Activated naive CD4-positive, alpha-beta T cell treated with anti-CD3 and anti-CD28 coated beads, Interleukin-2, amount 10 ng/mL, durations not matched to agents 7 days and 5 days (primary cell): ENCODE data around the gene LNP1.

Source experiments
- CTCF ChIA-PET: fragments of 350-600 bp; sonication (Branson Sonifier 250); formaldehyde crosslinking; loops from one replicate; lab custom pipeline; 2021; ENCODE audit warnings: antibody characterized with exemption; lab: Charles Lee
- DNase-seq: peaks from one replicate; pipeline ENCODE4 v3.0.0-alpha.2; 2020
- H3K27ac Mint-ChIP-seq: one replicate; pipeline ENCODE4 v1.8.0; 2021; ENCODE audit warnings: mild to moderate bottlenecking, moderate library complexity, mixed read lengths
- H3K27me3 Mint-ChIP-seq: one replicate; pipeline ENCODE4 v1.8.0; 2021; ENCODE audit warnings: mild to moderate bottlenecking, mixed read lengths
- H3K36me3 Mint-ChIP-seq: one replicate; pipeline ENCODE4 v1.8.0; 2021; ENCODE audit warnings: mixed read lengths
- H3K4me1 Mint-ChIP-seq: one replicate; pipeline ENCODE4 v1.8.0; 2021; ENCODE audit warnings: mixed read lengths
- H3K4me3 Mint-ChIP-seq: one replicate; pipeline ENCODE4 v1.8.0; 2021; ENCODE audit warnings: mild to moderate bottlenecking, moderate library complexity, mixed read lengths
- H3K9me3 Mint-ChIP-seq: one replicate; pipeline ENCODE4 v1.8.0; 2021; ENCODE audit warnings: mixed read lengths

Gene LNP1

DNA sequence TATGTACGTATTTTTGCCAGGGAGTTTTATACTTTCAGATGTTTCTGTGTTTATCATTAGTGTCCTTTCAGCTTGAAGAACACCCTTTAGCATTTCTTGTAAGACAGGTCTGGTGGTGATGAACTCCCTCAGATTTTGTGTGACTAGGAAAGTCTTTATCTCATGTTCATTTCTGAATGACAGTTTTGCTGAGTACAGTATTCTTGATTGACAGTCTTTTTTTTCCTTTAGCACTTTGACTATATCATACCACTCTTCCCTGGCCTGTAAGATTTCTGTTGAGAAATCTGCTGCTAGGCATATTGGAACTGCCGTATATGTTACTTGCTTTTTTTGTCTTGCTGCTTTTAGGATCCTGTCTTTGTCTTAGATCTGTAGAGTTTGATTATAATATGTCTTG is 5.8 kb downstream of the LNP1 start:
- H3K27me3 Mint-ChIP-seq: no peaks in the 10 kb centered on the region
- peaks cover 27% of the 10 kb centered on the region for H3K4me1 Mint-ChIP-seq
- H3K36me3 Mint-ChIP-seq: peaks cover 26% of the 10 kb centered on the region
- H3K27ac Mint-ChIP-seq: no peak overlapping the region
- no peak for DNase-seq
- CTCF ChIA-PET: no interaction called here
- H3K4me3 Mint-ChIP-seq: no peak overlapping the region
- peaks cover 22% of the 10 kb centered on the region for H3K9me3 Mint-ChIP-seq

DNA sequence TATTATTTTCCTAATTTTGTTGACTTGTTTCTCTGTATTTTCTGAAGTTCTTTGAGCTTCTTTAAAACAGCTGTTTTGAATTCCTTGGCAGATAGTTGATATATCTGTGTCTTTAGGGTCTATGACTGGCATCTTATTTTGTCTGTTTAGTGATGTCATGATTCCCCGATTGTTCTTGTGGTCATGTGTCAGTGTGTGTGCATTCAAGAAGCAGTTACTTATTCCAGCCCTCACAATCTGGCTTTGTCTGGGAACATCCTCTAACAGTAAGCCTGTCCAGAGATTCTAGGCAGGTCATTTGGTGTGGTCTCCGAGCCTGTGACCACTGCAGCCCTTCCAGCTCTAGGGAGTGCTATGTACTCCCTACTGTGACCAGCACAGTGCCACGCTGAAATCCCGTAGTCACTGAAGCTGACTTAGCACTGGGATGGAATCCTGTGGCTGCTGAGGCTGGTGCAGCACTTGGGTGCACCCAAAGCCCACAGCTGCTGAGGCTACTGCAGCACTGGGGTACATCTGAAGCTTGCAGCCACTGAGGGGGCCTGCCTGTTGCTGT is 6.7 kb downstream of the LNP1 start:
- H3K27me3 Mint-ChIP-seq: no peaks in the 10 kb centered on the region
- H3K4me1 Mint-ChIP-seq: peaks cover 18% of the 10 kb centered on the region
- H3K27ac Mint-ChIP-seq: no peak overlapping the region
- no peak overlapping the region for H3K4me3 Mint-ChIP-seq
- peaks cover 26% of the 10 kb centered on the region for H3K36me3 Mint-ChIP-seq
- no peak for DNase-seq
- peaks cover 22% of the 10 kb centered on the region for H3K9me3 Mint-ChIP-seq
- CTCF ChIA-PET: interaction anchor here (0.6 kb wide), 1 partner anchor 566 kb away, joined by 3 read pairs; no protein-coding TSS in a partner anchor

DNA sequence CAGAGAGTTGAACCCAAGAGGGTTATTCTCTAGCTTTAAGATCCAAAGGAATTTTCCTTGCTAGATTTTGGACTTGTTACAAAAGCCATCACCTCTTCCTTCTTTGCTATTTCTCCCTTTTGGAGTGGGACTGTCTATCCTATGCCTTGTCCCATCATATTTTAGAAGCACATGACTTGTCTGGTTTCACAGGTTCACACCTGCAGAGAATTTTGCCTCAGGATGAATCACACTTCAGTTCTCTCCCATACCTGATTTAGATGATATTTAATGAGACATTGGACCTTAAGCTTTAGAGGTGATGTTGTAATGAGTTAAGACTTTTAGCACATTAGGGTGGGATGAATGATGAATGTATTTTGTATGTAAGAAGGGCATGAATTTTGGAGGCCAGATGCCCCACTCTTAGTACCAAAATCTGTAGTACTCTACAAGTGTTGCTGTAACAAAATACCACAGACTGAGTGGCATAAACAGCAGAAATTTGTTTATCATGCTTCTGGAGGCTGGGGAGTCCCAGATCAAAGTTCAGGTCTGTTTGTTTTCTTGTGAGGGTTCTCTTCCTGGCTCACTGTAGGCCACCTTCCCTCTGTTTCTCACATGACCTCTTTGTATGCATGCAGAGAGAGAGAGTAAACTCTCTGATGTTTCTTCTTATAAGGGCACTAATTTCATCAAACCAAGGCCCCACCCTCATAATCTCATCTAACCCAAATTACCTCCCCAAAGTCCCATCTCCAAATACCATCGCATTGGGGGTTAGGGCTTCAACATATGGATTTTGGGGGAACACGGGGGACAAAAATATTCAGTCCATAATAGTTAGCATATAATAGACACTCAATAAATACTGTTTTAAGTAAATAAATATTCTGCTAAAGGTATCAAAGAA is 10.0 kb downstream of the LNP1 start:
- Mint-ChIP-seq H3K27ac (no peak overlapping the region), H3K36me3 (peaks cover 17% of the 10 kb centered on the region), H3K27me3 (no peaks in the 10 kb centered on the region), H3K4me1 (no peaks in the 10 kb centered on the region), H3K4me3 (no peak overlapping the region), H3K9me3 (peaks cover 18% of the 10 kb centered on the region)
- CTCF ChIA-PET: no interaction called here
- no peak for DNase-seq

DNA sequence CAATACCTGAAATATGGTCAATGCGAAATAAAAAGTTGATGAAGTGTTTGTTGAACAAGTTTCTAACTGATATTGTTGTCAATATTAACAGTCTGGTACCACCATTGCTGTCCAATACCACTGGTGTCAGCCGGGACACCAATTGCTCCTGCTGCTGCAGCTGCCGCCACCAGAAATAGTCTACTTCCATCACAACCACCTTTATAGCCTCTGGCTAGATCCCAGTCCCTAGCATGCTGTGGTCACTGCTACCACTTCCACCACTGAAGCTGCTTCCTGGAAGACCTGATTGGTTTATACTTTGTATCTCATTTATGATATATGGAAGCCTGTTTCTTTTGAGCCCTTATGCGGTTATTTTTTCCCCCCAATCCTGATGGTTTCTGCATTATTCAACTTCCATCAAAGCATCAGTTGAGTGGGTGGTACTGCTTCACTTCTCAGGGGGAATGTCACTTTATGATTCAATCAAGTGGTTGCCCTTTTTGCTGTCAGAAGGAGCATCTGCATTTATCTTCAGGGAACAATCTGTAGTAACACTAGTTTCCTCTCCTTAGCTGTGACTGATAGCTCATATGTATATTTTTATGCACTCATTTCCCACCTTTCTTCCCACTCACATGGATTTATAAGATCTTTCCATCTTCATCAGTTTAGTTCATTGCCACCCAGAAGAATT is 11.7 kb downstream of the LNP1 start:
- no peak for DNase-seq
- CTCF ChIA-PET: no interaction called here
- Mint-ChIP-seq H3K9me3 (peaks cover 7% of the 10 kb centered on the region), H3K27ac (no peak overlapping the region), H3K27me3 (no peaks in the 10 kb centered on the region), H3K4me3 (no peak overlapping the region), H3K4me1 (no peaks in the 10 kb centered on the region), H3K36me3 (peaks cover 9% of the 10 kb centered on the region)

DNA sequence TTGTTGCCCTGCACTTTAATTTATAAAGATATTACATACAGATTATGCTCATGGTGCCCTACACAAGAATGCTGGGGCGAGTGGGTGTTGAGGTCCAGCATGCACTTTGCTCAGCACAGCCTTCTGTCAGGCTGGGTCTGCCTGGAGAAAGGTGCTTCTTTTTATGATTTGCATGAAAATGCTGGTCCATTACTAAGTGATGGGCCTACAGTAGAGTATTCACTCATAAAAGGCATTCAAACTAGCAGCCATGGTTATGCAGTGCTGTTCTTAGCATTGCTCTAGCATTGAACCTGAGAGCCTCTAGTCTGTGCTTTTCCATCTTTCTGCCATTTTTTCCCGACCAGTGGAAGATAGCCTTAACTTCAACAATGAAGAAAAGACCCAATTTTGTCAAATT is 12.3 kb downstream of the LNP1 start:
- H3K4me3 Mint-ChIP-seq: no peak overlapping the region
- H3K27me3 Mint-ChIP-seq: no peaks in the 10 kb centered on the region
- H3K27ac Mint-ChIP-seq: no peak overlapping the region
- no peaks in the 10 kb centered on the region for H3K4me1 Mint-ChIP-seq
- H3K9me3 Mint-ChIP-seq: peaks cover 6% of the 10 kb centered on the region
- no peak for DNase-seq
- peaks cover 8% of the 10 kb centered on the region for H3K36me3 Mint-ChIP-seq
- CTCF ChIA-PET: no interaction called here

DNA sequence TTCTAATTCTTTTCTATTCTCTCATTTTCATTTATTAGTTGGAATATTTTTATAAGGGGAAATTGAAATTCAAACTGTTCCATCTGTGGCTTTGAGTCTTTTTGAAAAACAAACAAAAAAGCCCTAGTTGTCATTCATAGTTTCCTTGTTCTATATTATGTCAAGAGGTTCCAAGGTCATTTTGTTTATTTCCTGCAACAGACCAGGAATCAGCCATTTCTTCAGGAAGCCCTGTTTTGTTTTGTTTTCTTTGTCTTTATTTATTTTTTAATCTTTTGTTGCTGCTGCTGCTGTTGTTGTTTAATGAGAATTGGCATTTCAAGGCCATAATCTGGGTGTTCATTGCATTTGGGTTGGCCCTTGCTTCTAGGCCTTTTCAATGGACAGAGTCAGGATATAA is 14.8 kb downstream of the LNP1 start:
- H3K27ac Mint-ChIP-seq: no peak overlapping the region
- no peak overlapping the region for H3K4me3 Mint-ChIP-seq
- H3K36me3 Mint-ChIP-seq: peaks cover 1% of the 10 kb centered on the region
- CTCF ChIA-PET: no interaction called here
- DNase-seq: no peak
- peaks cover 1% of the 10 kb centered on the region for H3K9me3 Mint-ChIP-seq
- H3K27me3 Mint-ChIP-seq: no peaks in the 10 kb centered on the region
- H3K4me1 Mint-ChIP-seq: no peaks in the 10 kb centered on the region

DNA sequence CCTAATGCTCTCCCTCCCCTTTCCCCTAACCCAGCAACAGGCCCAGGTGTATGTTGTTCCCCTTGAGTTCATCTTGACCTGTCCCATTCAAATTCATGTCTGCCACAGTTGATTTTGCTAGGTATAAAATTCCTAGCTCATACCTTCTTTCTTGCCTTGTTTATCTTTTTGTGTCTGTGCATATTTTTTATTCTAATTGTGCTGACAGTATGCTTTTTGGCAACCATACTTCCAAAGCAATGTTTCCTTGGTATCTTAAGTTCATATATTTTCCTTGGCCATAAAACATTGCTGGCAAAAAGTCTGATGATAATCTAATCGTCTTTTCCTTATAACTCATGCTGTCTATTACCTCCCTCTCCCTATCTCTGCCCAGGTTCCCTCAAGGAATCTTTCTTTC is 15.5 kb downstream of the LNP1 start:
- no peaks in the 10 kb centered on the region for H3K27me3 Mint-ChIP-seq
- DNase-seq: no peak
- no peaks in the 10 kb centered on the region for H3K36me3 Mint-ChIP-seq
- H3K4me1 Mint-ChIP-seq: no peaks in the 10 kb centered on the region
- no peak overlapping the region for H3K27ac Mint-ChIP-seq
- no peak overlapping the region for H3K4me3 Mint-ChIP-seq
- H3K9me3 Mint-ChIP-seq: no peaks in the 10 kb centered on the region
- CTCF ChIA-PET: no interaction called here

DNA sequence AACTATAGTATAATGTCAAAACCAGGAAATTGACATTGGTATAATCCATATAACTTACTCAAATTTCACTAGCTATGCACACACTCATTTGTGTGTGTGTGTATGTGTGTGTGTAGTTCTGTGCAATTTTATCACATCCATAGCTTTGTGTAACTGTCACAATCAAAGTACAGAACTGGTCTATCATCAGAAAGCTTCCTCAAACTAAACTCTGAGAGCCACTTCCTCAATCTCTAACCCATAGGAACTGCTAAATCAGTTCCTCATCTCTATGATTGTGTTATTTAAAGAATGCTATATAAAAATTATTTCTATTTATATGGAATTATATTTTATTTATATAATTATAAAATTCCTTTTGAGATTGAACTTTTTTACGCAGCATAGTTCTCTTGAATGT is 18.1 kb downstream of the LNP1 start:
- no peak for DNase-seq
- Mint-ChIP-seq H3K4me3 (no peak overlapping the region), H3K4me1 (no peaks in the 10 kb centered on the region), H3K9me3 (no peaks in the 10 kb centered on the region), H3K27me3 (no peaks in the 10 kb centered on the region), H3K27ac (no peak overlapping the region), H3K36me3 (no peaks in the 10 kb centered on the region)
- CTCF ChIA-PET: no interaction called here

DNA sequence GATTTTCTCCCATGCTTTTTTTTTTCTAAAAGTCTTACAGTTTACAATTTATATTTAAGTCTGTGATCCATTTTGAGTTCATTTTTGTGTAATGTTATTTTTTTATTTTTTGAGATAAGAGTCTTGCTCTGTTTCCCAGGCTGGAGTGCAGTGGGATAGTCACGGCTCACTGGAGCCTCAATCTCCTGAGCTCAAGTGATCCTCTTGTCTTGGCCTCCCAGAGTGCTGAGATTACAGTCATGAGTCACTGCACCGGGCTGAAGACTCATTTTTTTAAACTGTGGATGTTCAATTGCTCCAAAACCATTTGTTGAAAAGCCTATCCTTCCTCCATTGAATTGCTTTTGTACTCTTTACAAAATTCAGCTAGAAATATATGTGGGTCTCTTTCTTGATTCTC is 19.5 kb downstream of the LNP1 start:
- Mint-ChIP-seq H3K4me3 (no peak overlapping the region), H3K4me1 (no peaks in the 10 kb centered on the region), H3K27me3 (peaks cover under 1% of the 10 kb centered on the region), H3K27ac (no peak overlapping the region), H3K36me3 (no peaks in the 10 kb centered on the region), H3K9me3 (no peaks in the 10 kb centered on the region)
- CTCF ChIA-PET: interaction anchor here (0.7 kb wide), 1 partner anchor 28 kb away, joined by 3 read pairs; no protein-coding TSS in a partner anchor
- DNase-seq: no peak

DNA sequence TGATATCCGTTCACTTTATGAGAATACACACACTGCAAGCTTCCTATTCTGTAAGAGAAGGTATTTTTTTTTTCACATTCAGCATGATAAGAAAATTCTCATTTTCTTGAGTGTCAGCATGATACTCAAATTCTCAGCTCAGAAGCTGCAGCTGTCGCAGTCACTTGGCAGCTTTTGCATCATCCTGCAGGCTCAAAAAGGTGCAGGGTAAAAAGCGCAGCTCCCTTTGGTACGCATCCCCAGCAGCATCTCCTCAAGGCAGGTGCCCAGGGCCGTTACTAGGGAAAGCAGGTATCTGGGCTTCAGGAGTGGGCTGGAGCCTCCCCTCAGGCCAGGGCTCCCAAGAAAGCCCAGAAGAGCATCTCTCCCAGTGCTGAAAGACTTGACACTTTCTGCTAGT is 22.3 kb downstream of the LNP1 start:
- peaks cover 4% of the 10 kb centered on the region for H3K27me3 Mint-ChIP-seq
- no peaks in the 10 kb centered on the region for H3K9me3 Mint-ChIP-seq
- no peaks in the 10 kb centered on the region for H3K4me1 Mint-ChIP-seq
- no peak for DNase-seq
- CTCF ChIA-PET: no interaction called here
- H3K4me3 Mint-ChIP-seq: no peak overlapping the region
- no peaks in the 10 kb centered on the region for H3K36me3 Mint-ChIP-seq
- no peak overlapping the region for H3K27ac Mint-ChIP-seq

DNA sequence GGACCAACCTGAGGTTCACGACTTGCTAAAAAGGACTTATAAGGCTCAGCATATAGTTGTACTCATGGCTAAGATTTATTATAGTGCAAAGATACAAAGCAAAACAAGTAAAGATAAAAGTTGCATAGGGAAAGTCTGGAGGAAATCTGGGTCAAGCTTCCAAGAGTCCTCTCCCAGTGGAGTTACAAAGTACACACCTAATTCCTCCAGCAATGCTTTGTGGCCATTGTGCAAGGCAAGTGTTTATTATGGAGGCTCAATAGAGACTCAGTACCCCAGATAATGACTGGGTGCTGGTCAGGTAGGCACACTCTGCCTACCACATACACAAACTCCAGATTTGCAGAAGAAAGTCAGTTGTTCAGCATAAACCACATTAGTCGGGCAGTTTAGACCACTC is 22.9 kb downstream of the LNP1 start:
- no peak overlapping the region for H3K27ac Mint-ChIP-seq
- peaks cover 4% of the 10 kb centered on the region for H3K27me3 Mint-ChIP-seq
- no peaks in the 10 kb centered on the region for H3K4me1 Mint-ChIP-seq
- CTCF ChIA-PET: interaction anchor here (0.6 kb wide), 1 partner anchor 593 kb away, joined by 3 read pairs; no protein-coding TSS in a partner anchor
- H3K4me3 Mint-ChIP-seq: no peak overlapping the region
- H3K36me3 Mint-ChIP-seq: no peaks in the 10 kb centered on the region
- no peaks in the 10 kb centered on the region for H3K9me3 Mint-ChIP-seq
- DNase-seq: no peak

DNA sequence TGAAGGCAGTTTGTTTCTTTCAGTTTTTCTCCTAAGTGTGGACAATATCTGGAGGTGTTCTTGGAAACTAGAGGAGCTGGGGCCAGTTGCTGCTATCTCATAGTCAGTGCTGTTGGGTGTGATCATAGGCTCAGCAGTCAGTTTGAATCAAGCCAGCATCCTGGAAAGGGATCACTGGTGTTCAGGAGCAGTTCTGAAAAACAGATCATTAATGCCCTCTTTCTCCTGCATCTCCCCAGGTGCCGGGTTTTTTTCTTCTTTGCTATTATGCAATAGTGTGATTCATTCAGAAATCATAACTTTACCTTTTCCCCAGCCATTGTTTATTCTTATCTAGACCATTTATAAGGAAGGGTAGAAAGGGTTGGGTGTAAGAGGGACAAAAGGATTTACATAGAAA is 24.0 kb downstream of the LNP1 start:
- Mint-ChIP-seq H3K4me1 (no peaks in the 10 kb centered on the region), H3K27me3 (peaks cover 4% of the 10 kb centered on the region), H3K27ac (no peak overlapping the region), H3K9me3 (no peaks in the 10 kb centered on the region), H3K4me3 (no peak overlapping the region), H3K36me3 (no peaks in the 10 kb centered on the region)
- CTCF ChIA-PET: no interaction called here
- no peak for DNase-seq

DNA sequence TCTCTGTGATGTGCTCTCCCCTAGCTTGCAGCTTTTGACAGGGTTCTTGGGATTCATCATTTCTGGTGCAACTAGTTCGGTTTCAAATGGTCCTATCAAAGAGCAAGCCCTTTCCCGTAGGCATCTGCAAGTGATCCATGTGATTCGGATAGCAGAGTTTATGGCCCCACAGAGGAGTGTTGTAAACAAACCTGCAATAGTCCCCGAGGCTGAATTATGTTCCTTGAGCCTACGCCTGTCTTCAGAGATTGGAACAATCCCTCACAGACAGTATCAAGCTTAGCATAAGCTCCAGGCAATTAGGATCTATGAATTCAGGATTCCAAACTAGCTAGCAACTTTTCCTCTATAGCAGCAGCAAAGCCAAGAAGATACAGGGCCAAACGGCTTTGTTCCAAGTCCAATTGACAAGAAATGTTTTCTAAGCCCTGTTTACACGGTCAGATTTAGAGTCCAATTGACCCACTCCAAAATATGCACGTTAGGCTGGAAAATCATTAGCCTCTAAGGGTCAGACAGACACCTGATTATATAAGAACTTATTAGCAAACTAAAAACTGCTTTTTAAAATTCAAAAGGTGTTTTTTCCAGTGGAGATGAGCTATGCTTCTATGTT is 24.8 kb downstream of the LNP1 start:
- Mint-ChIP-seq H3K4me1 (no peaks in the 10 kb centered on the region), H3K27ac (no peak overlapping the region), H3K9me3 (no peaks in the 10 kb centered on the region), H3K27me3 (peaks cover 4% of the 10 kb centered on the region), H3K4me3 (no peak overlapping the region), H3K36me3 (no peaks in the 10 kb centered on the region)
- no peak for DNase-seq
- CTCF ChIA-PET: no interaction called here

DNA sequence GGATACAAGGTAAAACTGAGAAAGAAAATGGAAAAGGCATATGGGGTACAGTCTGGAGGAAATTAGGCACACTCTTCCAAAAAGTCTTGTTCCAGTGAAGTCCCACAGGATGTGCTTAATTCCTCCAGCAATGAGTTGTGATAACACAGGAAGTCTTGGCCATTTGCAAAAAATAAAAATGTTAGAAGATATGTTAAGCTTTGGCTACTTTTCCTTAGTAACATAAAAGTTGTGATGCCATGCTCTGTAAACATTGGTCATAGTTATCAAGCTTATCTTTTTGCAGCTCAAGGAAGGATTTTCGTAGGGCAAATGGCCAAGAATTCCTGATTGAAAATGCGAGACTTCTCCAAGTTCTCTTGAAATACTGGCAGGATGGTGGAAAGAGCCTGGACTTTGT is 26.4 kb downstream of the LNP1 start:
- Mint-ChIP-seq H3K27ac (no peak overlapping the region), H3K4me1 (no peaks in the 10 kb centered on the region), H3K9me3 (no peaks in the 10 kb centered on the region), H3K27me3 (peaks cover 4% of the 10 kb centered on the region), H3K36me3 (no peaks in the 10 kb centered on the region), H3K4me3 (no peak overlapping the region)
- CTCF ChIA-PET: no interaction called here
- no peak for DNase-seq
